Heart left ventricle (tissue), 16 donors: ENCODE data around the gene HOXB1. TPM values are rescaled to one million over a fixed set of nuclear protein-coding genes. Genes with fewer than 3 reads are reported as not detected.

Source experiments
- ATAC-seq, 4 donors: fragments of 200-7000 bp; cut with Tn5 transposase; one replicate each; pipeline ENCODE4 v1.9.1; 2020 to 2022; ENCODE audit warnings: moderate library complexity in 4 of 4, mild to moderate bottlenecking in 3 of 4, moderate number of reproducible peaks in 1 of 4
- DNase-seq, 5 donors: peaks; one replicate each; pipeline ENCODE4 v3.0.0-alpha.2; 2020
- H3K27ac ChIP-seq, 12 donors: fragments of 200-600 bp; sonication (generic) in 4 of 12; one replicate each; pipeline versions ENCODE4 v1.5.0 to v1.8.0; 2016 to 2022; ENCODE audit warnings: mild to moderate bottlenecking in 2 of 12
- H3K27me3 ChIP-seq, 9 donors: fragments of 200-600 bp; sonication (generic) in 2 of 9; one replicate each; pipeline versions ENCODE4 v1.5.1 to v1.8.0; 2016 to 2022; ENCODE audit warnings: mild to moderate bottlenecking in 3 of 9
- H3K36me3 ChIP-seq, 9 donors: fragments of 200-600 bp; sonication (generic) in 2 of 9; one replicate each; pipeline versions ENCODE4 v1.5.0 to v1.8.0; 2018 to 2022; ENCODE audit warnings: mild to moderate bottlenecking in 2 of 9
- H3K4me1 ChIP-seq, 12 donors: fragments of 200-600 bp; sonication (generic) in 4 of 12; one replicate each; pipeline versions ENCODE4 v1.5.0 to v1.8.0; 2016 to 2022; ENCODE audit warnings: mild to moderate bottlenecking in 3 of 12
- H3K4me3 ChIP-seq, 12 donors: fragments of 200-600 bp; sonication (generic) in 4 of 12; one replicate each; pipeline versions ENCODE4 v1.5.0 to v1.8.0; 2017 to 2022; ENCODE audit warnings: mild to moderate bottlenecking in 9 of 12, moderate library complexity in 4 of 12
- H3K9me3 ChIP-seq, 12 donors: fragments of 200-600 bp; sonication (generic) in 4 of 12; one replicate each; pipeline versions ENCODE4 v1.5.0 to v1.8.0; 2016 to 2022; ENCODE audit warnings: mild to moderate bottlenecking in 1 of 12
- POLR2A ChIP-seq, 2 donors: fragments of 450-650 bp; IDR thresholded peaks; one replicate each; pipeline ENCODE4 v1.6.1; 2017; ENCODE audit warnings: antibody characterized with exemption in 2 of 2, mild to moderate bottlenecking in 2 of 2, moderate library complexity in 2 of 2
- WGBS, 4 donors: extraction: QIAGEN DNeasy Blood & Tissue Kit in 2 of 4; methylation state at CpG; one replicate each; pipeline versions ENCODE4 v1.1.5 to v1.1.7; 2013 to 2018; 5-methylcytosine and 5-hydroxymethylcytosine counted together
- intact Hi-C, 10 donors: fragments of 100-400 bp; cut with DNase I; formaldehyde crosslinking; loops; one replicate each; pipeline versions ENCODE4 v1.11.1 to v1.14.2; 2022
- polyA plus RNA-seq, 2 donors: library from polyadenylated mRNA; stranded (reverse); fragments of 200-250 nt; gene quantifications; one replicate each; pipeline ENCODE4 v1.2.3, GENCODE V29; 2013
- total RNA-seq, 9 donors: library from RNA; depleted of rRNA in 2 of 9; stranded (reverse); fragments of >200 nt in 2 of 9; fragmentation: NEBNext Ultra II Directional in 3 of 9; extraction: Animal tissue kit (Norgen Biotek cat#: 25700) in 3 of 9; gene quantifications; one replicate each; pipeline versions ENCODE4 v1.1.0 to v1.2.4, GENCODE V29; 2016 to 2023
- TF ChIP-seq, protein P1 (sequence below), 12 donors: fragments of 200-600 bp; sonication (generic) in 4 of 12; IDR thresholded peaks; one replicate each; pipeline versions ENCODE4 v1.5.0 to v1.8.0; 2018 to 2022; ENCODE audit warnings: antibody characterized with exemption in 12 of 12, mild to moderate bottlenecking in 5 of 12
- donor health status: ischemic (EF 13 %, LVEDD 7.1; RV severe dilation, severe dysfunction).
- donor health status: healthy with polysubstance abuse.
- donor health status: DM: no; HTN: yes; CAD: no.
- donor health status: DM: no; HTN: no; CAD: no.
- donor health status: ischemic (EF 25% LVEDD 6.9; RV normal size, moderate dysfunction).
- donor health status: ischemic (EF 25% LVEDD 5.7; RV mildly dilated, moderate dysfunction).
- donor health status: healthy.
- donor health status: DM: yes; HTN: yes; CAD: no.
- donor health status: ischemic (EF 35%, LVEDD 5.7; RV mildly dilated, moderate dysfunction).
- donor health status: nonischemic (EF 11% LVEDD 7.7; RV severe dilation, severe dysfunction).
- donor health status: DM: yes; HTN: yes; CAD: no.
- donor health status: PGD.
- donor health status: ischemic (EF 29% LVEDD 5.4; RV normal size, mild dysfunction).
- donor health status: nonischemic (EF 23%, LVEDD 6.1; RV moderate dilation, normal function).

HOXB1 gene
- total and polyA plus RNA-seq, 11 donors = not detected

DNA sequence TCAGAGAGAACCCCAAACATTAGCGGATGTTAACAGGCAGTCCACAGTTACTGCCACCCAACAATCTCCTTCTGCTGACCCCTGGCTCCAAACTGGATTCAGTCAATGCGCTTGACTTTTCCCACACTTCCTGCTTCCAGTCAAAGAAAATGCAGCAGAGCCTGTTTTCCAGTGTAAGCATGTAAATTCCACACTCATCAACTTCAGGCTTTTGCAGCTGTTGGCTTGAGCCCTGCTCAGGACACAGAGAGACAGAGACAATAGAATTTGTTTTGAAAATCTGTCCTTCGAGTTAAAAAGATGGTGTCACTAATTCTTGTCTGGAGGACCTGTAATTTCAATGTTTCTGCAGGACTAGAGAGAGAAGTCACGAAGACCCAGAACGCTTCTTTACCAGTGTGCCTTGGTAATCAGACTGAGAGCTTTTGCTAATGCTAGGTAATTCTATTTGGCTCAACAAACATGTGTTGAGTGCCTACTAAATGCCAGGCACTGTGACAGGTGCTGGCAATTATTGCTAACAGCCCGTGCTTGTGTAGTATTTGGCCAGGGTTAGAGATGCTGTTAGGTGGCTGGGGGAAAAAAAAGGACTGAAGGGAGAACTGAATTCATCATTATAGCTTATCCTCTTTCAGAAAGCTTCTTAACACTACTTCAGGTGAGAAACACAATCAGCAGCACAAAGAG, 32.5 kb downstream of the HOXB1 start:
- Histone ChIP-seq H3K27me3 (peaks cover 6 to 99% (median 28%) of the 10 kb centered on the region in 9 donors), H3K36me3 (no peaks in the 10 kb centered on the region), H3K9me3 (no peaks in the 10 kb centered on the region), H3K4me3 (no peak overlapping the region), H3K27ac (no peak overlapping the region), H3K4me1 (no peaks in the 10 kb centered on the region)
- DNase-seq = no peak
- TF ChIP-seq, protein P1, sequence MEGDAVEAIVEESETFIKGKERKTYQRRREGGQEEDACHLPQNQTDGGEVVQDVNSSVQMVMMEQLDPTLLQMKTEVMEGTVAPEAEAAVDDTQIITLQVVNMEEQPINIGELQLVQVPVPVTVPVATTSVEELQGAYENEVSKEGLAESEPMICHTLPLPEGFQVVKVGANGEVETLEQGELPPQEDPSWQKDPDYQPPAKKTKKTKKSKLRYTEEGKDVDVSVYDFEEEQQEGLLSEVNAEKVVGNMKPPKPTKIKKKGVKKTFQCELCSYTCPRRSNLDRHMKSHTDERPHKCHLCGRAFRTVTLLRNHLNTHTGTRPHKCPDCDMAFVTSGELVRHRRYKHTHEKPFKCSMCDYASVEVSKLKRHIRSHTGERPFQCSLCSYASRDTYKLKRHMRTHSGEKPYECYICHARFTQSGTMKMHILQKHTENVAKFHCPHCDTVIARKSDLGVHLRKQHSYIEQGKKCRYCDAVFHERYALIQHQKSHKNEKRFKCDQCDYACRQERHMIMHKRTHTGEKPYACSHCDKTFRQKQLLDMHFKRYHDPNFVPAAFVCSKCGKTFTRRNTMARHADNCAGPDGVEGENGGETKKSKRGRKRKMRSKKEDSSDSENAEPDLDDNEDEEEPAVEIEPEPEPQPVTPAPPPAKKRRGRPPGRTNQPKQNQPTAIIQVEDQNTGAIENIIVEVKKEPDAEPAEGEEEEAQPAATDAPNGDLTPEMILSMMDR (IDR thresholded peaks at IDR 0.05) = no peak
- no peak for TF ChIP-seq POLR2A (IDR thresholded peaks at IDR 0.05)
- 66 to 77% (median 71%) methylated on average over 6 of the region's 6 CpGs for WGBS, 4 donors
- intact Hi-C loops = no loop called here
- ATAC-seq = no peak

DNA sequence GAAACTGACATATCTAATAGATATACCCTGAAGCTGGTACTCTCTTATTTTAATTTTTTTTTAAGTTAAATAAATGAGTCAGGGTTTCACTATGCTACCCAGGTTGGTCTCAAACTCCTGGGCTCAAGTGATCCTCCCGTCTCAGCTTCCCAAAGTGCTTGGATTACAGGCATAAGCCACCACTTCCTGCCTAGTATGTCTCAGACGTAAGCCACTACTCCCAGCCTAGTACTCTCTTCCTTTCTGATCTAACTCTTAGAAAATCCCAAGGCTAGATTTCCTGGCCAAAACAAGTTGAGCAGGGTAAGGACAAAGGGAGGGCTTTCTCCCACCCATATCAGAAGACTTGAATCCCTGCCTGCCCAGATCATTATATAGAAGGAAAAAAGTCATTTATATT, 33.7 kb downstream of the HOXB1 start:
- Histone ChIP-seq H3K27me3 (peaks cover 6 to 94% (median 28%) of the 10 kb centered on the region in 9 donors), H3K9me3 (no peaks in the 10 kb centered on the region), H3K4me3 (no peak overlapping the region), H3K27ac (no peak overlapping the region), H3K4me1 (peaks cover 0 to 9% (median 6%) of the 10 kb centered on the region in 12 donors), H3K36me3 (no peaks in the 10 kb centered on the region)
- DNase-seq = no peak
- TF ChIP-seq, protein P1 (IDR thresholded peaks at IDR 0.05) = no peak
- no peak for TF ChIP-seq POLR2A (IDR thresholded peaks at IDR 0.05)
- 33 to 43% (median 42%) methylated on average over 2 of the region's 2 CpGs for WGBS, 4 donors
- intact Hi-C loops = no loop called here
- no peak for ATAC-seq

DNA sequence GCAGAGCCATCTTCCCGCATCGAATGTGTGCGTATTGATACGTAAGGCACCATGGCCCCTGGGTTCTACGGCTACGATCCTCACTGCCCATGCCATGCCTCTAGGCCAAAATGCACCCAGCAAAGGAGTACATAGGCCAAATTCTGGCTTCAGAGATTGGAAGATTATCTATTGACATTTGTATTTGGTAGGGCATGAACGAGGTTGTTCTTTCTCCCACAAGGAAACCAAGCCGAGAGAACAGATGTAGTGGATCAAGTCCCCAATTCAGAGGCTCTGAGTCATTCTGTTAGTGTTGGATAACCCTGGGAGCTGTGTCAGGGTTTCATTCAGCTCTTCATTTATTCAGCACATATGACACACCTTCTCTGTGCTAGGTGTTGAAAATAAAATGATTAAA, 36.5 kb downstream of the HOXB1 start:
- ATAC-seq (no peak), DNase-seq (no peak)
- WGBS, 4 donors = 81 to 91% (median 90%) methylated on average over 8 of the region's 8 CpGs
- intact Hi-C loops = no loop called here
- no peaks in the 10 kb centered on the region for H3K9me3 ChIP-seq
- H3K27ac ChIP-seq = no peak overlapping the region
- peaks cover 0 to 19% (median 6%) of the 10 kb centered on the region in 12 donors for H3K4me1 ChIP-seq
- H3K4me3 ChIP-seq = no peak overlapping the region
- TF ChIP-seq, protein P1 (IDR thresholded peaks at IDR 0.05) = no peak
- peaks cover 0 to 88% (median 20%) of the 10 kb centered on the region in 9 donors for H3K27me3 ChIP-seq
- H3K36me3 ChIP-seq = no peaks in the 10 kb centered on the region

DNA sequence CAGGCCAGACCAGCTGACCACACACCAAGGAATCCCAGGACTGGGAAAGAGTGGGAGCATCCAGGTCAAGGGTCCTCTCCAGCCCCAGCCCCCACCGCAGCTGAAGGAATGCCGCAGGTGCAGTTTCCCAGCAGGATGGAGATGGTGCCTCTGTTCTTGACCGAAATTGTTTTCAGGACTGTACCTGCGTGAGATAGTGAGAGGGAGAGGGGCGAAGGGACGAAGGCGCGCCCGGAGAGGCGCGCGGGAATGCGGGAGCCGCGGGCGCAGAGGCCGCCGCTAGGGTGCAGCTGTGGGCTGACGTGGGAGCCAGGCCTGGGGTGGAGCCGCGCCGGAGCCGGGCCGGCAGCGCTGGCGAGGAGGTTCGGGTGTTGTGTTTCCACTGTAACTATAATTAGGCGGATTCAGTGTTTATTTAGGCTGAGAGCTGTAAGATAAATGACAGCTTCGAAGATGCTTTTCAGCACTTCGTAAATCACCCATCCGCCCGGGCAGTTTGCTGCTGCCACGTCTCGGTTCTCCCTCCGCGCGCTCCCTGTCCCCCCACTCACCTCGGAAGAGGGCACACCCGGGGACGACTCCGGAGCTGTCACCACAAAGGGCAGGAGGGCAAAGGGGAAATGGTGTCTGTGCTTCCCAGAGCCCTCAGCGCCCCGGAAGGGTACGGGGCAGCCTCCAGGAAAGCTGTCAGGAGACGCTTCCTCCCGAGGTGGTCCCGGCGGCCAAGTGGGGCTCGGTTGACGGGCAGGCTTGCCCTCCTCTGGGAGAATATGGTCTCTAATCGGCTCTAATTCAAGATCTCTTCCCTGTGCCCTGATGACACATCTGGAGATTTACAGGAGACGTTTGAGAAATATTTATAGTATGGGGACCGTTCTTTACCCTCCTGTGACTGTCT, 38.2 kb downstream of the HOXB1 start:
- peak in 3 of 4 donors; percentile 92 to 96 (median 94) for ATAC-seq
- intact Hi-C loops = no loop called here
- Histone ChIP-seq H3K9me3 (no peaks in the 10 kb centered on the region), H3K4me3 (peak overlapping the region in 11 of 12 donors; percentile 12 to 48 (median 37)), H3K27me3 (peaks cover 2 to 87% (median 23%) of the 10 kb centered on the region in 9 donors), H3K4me1 (peaks cover 0 to 19% (median 6%) of the 10 kb centered on the region in 12 donors), H3K36me3 (no peaks in the 10 kb centered on the region), H3K27ac (no peak overlapping the region)
- TF ChIP-seq POLR2A (IDR thresholded peaks at IDR 0.05) = peak in 1 of 2 donors; percentile 13
- TF ChIP-seq, protein P1 (IDR thresholded peaks at IDR 0.05) = peak; percentile 65 to 92 (median 77)
- WGBS, 4 donors = 8 to 9% (median 8%) methylated on average over 50 to 53 of the region's 53 CpGs
- peak; percentile 54 to 87 (median 69) for DNase-seq
